Esophagus (tissue), 2 donors: ENCODE data around the gene MFNG. TPM values are rescaled to one million over a fixed set of nuclear protein-coding genes. Genes with fewer than 3 reads are reported as not detected.

ENCODE experiments used
- H3K27ac ChIP-seq, 2 donors: one replicate each; pipeline ENCODE4 v1.5.1; 2013; ENCODE audit warnings: low read depth in 2 of 2, mild to moderate bottlenecking in 2 of 2, inconsistent platforms in 1 of 2, low read length in 1 of 2, moderate library complexity in 1 of 2
- H3K27me3 ChIP-seq, 2 donors: one replicate each; pipeline ENCODE4 v1.6.1; 2013; ENCODE audit warnings: low read length in 2 of 2, control low read depth in 1 of 2, mild to moderate bottlenecking in 1 of 2; ENCODE audit not compliant: insufficient read depth in 2 of 2, control insufficient read depth in 1 of 2
- H3K36me3 ChIP-seq, 2 donors: one replicate each; pipeline ENCODE4 v1.6.1; 2013; ENCODE audit warnings: low read length in 1 of 2; ENCODE audit not compliant: control insufficient read depth in 2 of 2, insufficient read depth in 2 of 2
- H3K4me1 ChIP-seq, 2 donors: one replicate each; pipeline ENCODE4 v1.6.1; 2013; ENCODE audit warnings: low read length in 1 of 2; ENCODE audit not compliant: control insufficient read depth in 2 of 2, insufficient read depth in 2 of 2
- H3K4me3 ChIP-seq, 2 donors: one replicate each; pipeline ENCODE4 v1.5.1; 2013; ENCODE audit warnings: low read length in 2 of 2, mild to moderate bottlenecking in 2 of 2, low read depth in 1 of 2, moderate library complexity in 1 of 2
- H3K9me3 ChIP-seq, 2 donors: one replicate each; pipeline ENCODE4 v1.6.1; 2013; ENCODE audit warnings: mild to moderate bottlenecking in 2 of 2, low read depth in 1 of 2, low read length in 1 of 2, moderate library complexity in 1 of 2; ENCODE audit not compliant: control insufficient read depth in 2 of 2, insufficient read depth in 1 of 2
- WGBS, 2 donors: extraction: QIAGEN DNeasy Blood & Tissue Kit; methylation state at CpG; one replicate each; pipeline ENCODE4 v1.1.7; 2013; 5-methylcytosine and 5-hydroxymethylcytosine counted together
- polyA plus RNA-seq, 2 donors: library from polyadenylated mRNA; stranded (reverse); fragments of 200-250 nt; gene quantifications; one replicate each; pipeline ENCODE4 v1.2.3, GENCODE V29; 2013
- donor health status: healthy with polysubstance abuse.
- donor health status: Bipolar disorder and iron deficiency.

Gene MFNG
- polyA plus RNA-seq, 2 donors: 2.6 to 3.1 TPM

DNA sequence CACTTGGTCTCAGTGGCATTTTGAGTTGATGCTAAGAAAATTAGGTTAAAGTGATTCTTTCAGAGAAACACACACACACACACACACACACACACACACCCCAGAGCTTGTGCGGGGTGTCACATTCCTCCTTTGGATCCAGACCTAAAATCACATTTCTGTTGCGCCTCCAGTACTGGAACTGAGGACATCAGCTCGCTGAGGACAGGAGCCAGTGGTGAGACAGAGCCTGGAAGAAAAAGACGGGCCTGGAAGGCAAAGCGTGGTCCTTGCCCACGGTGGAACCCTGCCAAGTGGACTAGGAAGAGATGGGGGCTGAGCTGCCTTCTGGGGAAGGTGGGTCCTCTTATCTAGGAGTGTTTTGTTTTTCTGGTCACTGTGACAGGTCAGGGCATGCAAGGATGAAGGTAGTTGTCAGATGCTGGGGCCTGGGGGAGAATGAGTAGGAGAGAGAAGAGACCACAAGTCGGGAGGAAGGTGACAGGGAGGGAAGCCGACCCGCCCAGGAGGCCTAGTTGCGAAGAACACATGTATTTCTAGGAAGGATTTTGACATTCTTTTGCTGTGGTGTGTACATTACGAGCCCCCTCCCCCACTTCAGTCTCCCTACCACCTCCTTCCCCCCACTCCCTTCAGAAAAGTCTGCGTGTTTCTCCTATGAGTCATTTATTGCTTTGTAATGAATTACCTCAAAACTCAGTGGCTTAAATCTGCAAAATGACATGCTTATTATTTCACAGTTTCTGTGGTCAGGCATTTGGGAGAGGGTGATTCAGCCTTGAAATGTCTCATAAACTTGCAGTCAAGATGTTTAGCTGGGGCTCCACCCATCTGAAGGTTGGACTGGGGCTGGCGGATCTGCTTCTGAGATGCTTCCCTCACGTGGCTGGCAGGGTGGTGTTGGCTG is 54.1 kb downstream of the MFNG start:
- WGBS, 2 donors: 55 to 59% methylated on average over 14 of the region's 14 CpGs
- Histone ChIP-seq H3K27me3 (peaks cover 0 to 12% of the 10 kb centered on the region in 2 donors), H3K36me3 (no peaks in the 10 kb centered on the region)

GRCh38 chr22:37431366-37431765 is 54.8 kb downstream of the MFNG start:
- Histone ChIP-seq H3K9me3 (peaks cover 0 to 2% of the 10 kb centered on the region in 2 donors), H3K27ac (no peak overlapping the region), H3K4me3 (no peak overlapping the region), H3K27me3 (peaks cover 0 to 19% of the 10 kb centered on the region in 2 donors), H3K36me3 (no peaks in the 10 kb centered on the region), H3K4me1 (peaks cover 0 to 4% of the 10 kb centered on the region in 2 donors)
- WGBS, 2 donors: 75% methylated on average over 9 of the region's 9 CpGs

More for the DNA sequence above, 54.1 kb downstream of the MFNG start:
- H3K9me3 ChIP-seq: peaks cover 0 to 2% of the 10 kb centered on the region in 2 donors
- no peak overlapping the region for H3K4me3 ChIP-seq
- no peak overlapping the region for H3K27ac ChIP-seq
- peaks cover 0 to 1% of the 10 kb centered on the region in 2 donors for H3K4me1 ChIP-seq

DNA sequence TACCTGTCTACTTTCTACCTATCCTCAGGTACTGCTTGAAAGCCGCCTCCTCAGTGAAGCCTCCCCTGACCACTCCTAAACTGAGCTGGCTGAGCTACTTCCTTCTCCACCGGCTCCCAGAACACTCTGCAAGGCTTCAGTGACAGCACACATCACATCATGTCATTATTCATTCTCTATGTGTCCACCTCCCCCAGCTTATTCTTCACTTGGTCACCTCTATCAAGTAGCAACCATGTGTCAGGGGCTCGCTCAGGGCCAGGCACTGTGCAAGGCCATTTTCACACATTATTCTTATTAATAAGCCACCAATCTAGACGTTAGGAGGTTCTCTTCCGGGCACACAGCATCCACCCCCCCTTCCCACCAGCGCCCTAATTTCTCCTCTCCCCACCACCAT is 55.2 kb downstream of the MFNG start:
- no peak overlapping the region for H3K27ac ChIP-seq
- no peak overlapping the region for H3K4me3 ChIP-seq
- peaks cover 0 to 4% of the 10 kb centered on the region in 2 donors for H3K4me1 ChIP-seq
- H3K27me3 ChIP-seq: peaks cover 0 to 22% of the 10 kb centered on the region in 2 donors
- no peaks in the 10 kb centered on the region for H3K36me3 ChIP-seq
- 65 to 70% methylated on average over 6 of the region's 6 CpGs for WGBS, 2 donors
- peaks cover 0 to 4% of the 10 kb centered on the region in 2 donors for H3K9me3 ChIP-seq

DNA sequence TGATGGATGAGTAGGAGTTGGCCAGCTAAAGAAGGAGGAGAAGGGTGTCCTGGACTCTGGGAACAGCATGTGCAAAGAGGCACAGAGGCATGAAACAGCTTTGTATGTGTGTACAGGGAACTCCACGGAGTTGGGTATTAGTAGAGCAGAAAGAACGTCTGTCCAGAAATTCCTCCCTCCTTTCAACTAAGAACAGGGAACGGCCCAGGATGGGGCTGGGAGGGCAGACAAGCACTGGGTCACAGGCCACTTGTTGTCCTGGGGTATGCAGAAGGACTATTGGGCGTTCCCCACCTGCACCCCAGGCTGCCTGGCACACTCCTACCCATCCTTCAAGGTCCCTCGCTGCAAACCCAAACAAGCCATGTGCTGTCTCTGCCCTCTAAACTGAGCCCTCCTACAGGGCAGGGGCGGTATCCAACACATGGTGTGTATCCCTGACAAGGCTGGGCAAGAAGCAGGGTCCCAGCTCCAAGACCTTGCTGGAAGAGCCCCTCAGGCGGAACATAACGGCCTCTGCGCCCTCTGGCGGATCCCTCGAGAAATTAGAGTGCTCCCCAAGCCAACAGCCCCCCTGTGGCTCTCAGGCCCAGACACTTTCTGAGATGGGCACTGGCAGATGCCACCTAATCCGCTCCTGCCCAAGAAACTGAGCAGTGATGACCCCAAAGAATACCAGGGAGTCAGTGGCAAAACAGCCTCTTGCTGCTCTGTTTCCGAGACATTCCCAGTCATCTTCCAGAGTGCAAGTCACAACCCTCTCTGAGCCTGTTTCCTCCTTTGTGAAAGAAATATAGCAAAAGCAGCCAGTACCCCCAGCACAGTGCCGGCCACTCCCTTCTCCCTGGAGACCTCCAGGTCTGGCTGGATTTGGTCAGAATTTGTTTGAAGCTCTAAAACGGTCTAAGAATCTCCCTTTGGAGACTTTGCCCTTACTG is 57.3 kb downstream of the MFNG start:
- peaks cover 5 to 26% of the 10 kb centered on the region in 2 donors for H3K27me3 ChIP-seq
- H3K36me3 ChIP-seq: no peaks in the 10 kb centered on the region
- H3K27ac ChIP-seq: no peak overlapping the region
- H3K9me3 ChIP-seq: peaks cover 0 to 4% of the 10 kb centered on the region in 2 donors
- H3K4me1 ChIP-seq: peaks cover 0 to 4% of the 10 kb centered on the region in 2 donors
- H3K4me3 ChIP-seq: no peak overlapping the region
- WGBS, 2 donors: 27% methylated on average over 15 of the region's 15 CpGs

DNA sequence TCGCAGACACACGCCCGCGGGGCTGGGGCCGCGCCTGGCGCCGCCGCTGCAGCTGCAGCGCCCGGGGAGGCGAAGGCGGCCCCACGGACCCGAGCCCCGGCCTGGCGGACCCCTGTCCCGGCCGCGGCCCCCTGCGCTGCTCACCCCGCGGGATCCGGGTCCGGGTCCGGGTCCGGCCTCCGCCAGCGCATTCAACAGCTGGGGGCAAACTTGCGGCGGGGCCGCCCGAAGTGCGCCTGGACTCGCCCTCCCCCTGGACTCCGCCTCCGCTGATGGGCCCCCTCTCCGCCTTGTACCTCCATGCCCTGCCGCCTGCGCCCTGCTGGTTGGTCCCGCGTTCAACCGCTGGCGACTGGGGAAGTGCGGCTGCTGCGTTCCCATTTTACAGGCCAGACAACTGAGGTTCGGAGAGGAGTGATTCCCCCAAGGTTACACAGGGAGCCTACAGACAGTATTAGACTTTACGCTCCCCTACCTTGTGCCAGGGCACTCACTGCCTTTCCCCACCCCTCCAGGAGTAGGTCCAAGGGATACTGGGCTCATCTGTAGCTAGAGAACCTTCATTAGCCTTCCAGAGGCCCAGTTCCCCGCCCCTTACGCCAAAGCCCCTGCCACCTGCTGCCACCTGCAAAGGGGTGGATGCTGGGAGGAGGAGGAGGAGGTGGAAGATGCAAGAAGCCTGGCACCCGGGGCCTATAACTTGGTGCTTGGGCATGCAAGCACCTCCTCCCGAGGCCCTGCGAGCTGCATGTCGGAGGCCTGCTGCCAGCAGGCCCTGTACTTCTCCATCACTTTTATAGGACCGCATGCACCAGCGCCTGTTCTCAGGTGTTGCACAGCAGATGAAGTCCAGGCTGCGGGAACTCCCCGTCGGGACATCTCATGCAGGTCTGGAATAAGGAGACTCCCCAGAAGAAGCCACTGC is 58.2 kb downstream of the MFNG start:
- Histone ChIP-seq H3K27me3 (peaks cover 5 to 26% of the 10 kb centered on the region in 2 donors), H3K27ac (no peak overlapping the region), H3K9me3 (peaks cover 0 to 4% of the 10 kb centered on the region in 2 donors), H3K36me3 (no peaks in the 10 kb centered on the region), H3K4me1 (peaks cover 0 to 4% of the 10 kb centered on the region in 2 donors), H3K4me3 (peak overlapping the region in 1 of 2 donors; percentile 31)
- WGBS, 2 donors: 15 to 23% methylated on average over 34 to 59 of the region's 59 CpGs

- peak within 1 kb of the TSS; percentile 19 to 31 for H3K4me3 ChIP-seq
- peaks cover 0 to 2% of the 10 kb centered on the region in 2 donors for H3K9me3 ChIP-seq
- H3K36me3 ChIP-seq: no peaks in the 10 kb centered on the region
- peaks cover 0 to 4% of the 10 kb centered on the region in 2 donors for H3K4me1 ChIP-seq
- H3K27me3 ChIP-seq: peaks cover 5 to 26% of the 10 kb centered on the region in 2 donors
- WGBS, 2 donors: 1% methylated on average over 36 to 72 of the region's 72 CpGs
- no peak within 1 kb of the TSS for H3K27ac ChIP-seq
Measured at GRCh38 chr22:37427135-37427710, 59.0 kb downstream of the MFNG start, which contains the start of gene ELFN2. Gene ELFN2 (minus strand): TSS chr22:37427479. CDS start chr22:37375534, 51,945 bp downstream.

DNA sequence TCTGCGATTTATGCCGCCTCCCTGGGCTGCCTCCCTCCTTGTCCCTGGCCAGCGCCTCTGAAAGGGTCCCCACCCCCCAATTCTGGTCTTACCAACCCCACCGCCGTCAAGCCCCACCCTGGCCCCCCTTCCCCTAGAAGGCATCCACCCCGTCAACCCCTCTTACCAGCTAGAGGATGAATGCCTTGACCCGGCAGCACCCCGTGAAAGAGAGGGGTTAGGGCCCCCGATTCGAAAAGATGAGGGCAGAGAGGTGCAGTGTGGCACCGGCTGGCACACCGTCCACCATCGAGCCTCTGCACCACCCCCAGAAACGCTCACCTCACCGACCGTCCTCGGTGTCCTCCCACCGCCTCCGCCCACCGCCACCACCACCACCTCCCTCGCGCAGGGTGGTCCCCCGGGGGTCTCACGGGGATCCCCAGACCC is 59.5 kb downstream of the MFNG start:
- Histone ChIP-seq H3K27ac (no peak overlapping the region), H3K9me3 (peaks cover 0 to 2% of the 10 kb centered on the region in 2 donors), H3K36me3 (no peaks in the 10 kb centered on the region), H3K4me1 (peaks cover 0 to 4% of the 10 kb centered on the region in 2 donors), H3K27me3 (peaks cover 5 to 26% of the 10 kb centered on the region in 2 donors), H3K4me3 (no peak overlapping the region)
- 3 to 7% methylated on average over 23 to 24 of the region's 24 CpGs for WGBS, 2 donors

- Histone ChIP-seq H3K4me1 (peaks cover 0 to 4% of the 10 kb centered on the region in 2 donors), H3K27ac (no peak overlapping the region), H3K27me3 (peaks cover 5 to 30% of the 10 kb centered on the region in 2 donors), H3K36me3 (no peaks in the 10 kb centered on the region), H3K4me3 (no peak overlapping the region), H3K9me3 (peaks cover 0 to 2% of the 10 kb centered on the region in 2 donors)
- 13 to 19% methylated on average over 42 to 43 of the region's 43 CpGs for WGBS, 2 donors
Measured at GRCh38 chr22:37425800-37426705, 60.1 kb downstream of the MFNG start.
